Body of pancreas (tissue), 4 donors: ENCODE data around the gene USP24.

Experiments used
- CTCF ChIP-seq, 7 experiments: fragments of 450-650 bp in 4 of 7; fragments of 200-600 bp in 3 of 7; sonication (generic) in 3 of 7; IDR thresholded peaks; one replicate each; pipeline ENCODE4 v1.5.1; 2016 to 2019; ENCODE audit warnings: antibody characterized with exemption in 7 of 7
- POLR2A ChIP-seq, 3 donors: fragments of 450-650 bp; IDR thresholded peaks; one replicate each; pipeline ENCODE4 v1.6.1; 2016; ENCODE audit warnings: antibody characterized with exemption in 3 of 3, mild to moderate bottlenecking in 2 of 3

- TF ChIP-seq CTCF (IDR thresholded peaks at IDR 0.05) (no peak), POLR2A (IDR thresholded peaks at IDR 0.05) (no peak)
Measured at GRCh38 chr1:55192093-55192492, 23.1 kb downstream of the USP24 start.
